GM10847 (cell line): ENCODE data around the gene AHRR.

Experiments
- POLR2A ChIP-seq: IDR thresholded peaks from 2 replicates; pipeline ENCODE4 v1.6.1; 2011; ENCODE audit not compliant: insufficient read length; ENCODE audit errors: extremely low read depth

AHRR gene

DNA sequence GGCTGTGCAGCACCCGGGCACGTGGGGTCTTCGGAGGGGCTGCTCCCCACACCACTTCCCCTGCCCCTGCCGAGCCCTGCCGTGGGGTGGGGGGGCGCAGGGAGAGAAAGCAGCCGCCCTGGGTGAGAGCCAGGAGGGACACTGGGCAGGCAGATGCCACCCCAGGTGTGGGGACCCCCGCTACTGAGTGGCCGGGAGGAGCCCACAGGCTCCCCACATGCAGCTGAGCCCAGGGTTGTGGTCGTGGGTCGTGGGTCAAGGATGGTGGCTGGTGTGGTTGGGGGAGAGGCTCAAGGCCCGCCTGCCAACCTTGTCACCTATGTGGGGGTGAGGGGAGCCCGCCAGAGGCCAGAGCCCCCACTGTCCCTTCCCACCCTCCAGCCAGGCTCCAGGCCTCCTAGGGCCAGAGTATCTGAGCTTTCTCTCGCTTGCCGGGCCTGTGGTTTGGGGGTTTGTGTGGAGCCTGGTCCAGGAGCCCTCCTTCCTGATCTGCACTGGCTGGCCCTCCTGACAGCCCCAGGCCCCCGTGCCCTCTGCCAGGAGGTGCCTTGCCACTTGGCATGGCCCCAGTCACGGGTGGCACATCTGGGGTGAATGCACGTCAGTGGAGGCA is 157.0 kb downstream of the AHRR start:
- TF ChIP-seq POLR2A: no peak

DNA sequence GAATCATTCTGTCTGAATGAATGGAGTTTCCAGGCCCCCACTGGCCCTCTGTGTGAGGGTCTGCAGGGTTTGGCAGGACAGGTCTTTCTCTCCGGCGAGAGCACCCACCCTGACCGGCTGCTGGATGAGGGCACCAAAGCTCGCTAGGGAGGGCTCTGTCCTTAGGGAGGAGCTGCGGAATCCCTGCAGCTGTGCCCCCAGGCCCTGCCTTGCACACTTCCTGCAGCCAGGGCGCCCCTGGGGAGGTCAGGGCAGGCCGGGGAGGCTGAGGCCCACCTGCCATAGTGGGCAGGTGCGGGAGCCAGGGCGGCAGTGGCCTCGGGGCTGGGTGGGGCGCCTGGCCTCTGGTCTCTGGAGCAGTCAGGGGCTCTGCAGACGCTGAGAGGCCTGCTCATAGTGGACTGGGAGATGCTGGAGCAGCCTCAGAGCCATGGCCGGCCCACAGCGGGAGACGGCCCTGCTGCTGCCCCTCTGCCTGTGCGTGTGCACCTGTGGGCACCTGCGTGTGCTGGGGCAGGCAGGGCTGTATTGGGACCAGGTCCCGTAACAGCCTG is 157.5 kb downstream of the AHRR start:
- no peak for TF ChIP-seq POLR2A

DNA sequence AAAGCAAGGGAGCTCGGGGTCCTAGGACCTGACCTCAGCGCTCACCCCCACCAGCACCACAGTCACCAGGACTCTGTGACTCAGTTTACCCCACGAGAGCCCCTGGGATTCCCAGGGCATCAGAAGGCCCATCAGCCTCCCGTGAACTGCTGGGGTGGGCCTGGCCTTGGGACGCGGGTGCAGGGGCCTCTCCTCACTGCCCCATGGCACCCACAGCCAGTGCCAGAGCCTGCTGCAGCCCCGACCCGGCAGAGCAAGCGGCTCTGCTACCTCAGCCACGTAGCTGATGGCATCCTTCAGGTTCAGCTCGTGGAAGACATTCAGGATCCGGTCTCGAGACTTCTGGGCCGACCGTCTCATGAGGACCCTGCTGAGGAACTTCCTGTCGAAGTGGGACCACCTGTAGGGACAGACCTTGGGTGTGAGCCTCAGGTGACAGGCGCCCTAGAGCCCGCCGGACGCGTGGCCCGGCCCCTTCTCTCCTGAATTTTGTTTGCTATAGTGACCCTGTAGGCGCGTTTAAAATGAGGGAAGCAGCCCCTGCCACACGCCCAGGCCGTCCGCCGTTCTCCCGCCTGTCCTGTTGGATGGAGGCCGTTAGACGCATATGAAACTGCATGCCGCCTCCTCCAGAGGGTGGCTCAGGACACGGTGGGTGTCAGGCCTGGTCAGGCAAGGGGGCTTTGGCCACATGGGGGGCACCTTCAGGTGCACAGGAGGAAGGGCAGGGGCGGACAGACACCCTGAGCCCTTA is 158.2 kb downstream of the AHRR start:
- no peak for TF ChIP-seq POLR2A

DNA sequence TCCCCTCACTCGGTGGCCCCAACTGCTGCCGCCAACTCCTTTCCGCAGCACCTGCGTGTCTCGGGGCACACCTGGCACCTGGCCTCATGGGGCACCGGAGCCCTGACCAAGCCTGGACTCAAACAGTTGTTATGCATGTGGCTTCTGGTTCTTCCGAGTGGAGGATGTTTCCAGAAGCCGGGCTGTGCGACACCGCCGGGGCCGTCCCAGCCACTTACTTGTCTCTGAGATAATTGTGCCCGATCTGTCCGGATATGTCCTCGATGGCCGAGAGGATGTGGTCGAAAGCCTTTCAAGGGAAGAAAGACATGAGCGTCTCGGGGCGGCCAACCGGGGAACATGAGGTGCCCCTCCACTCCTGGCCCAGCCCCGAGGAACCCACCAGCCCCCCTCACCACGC is 159.8 kb downstream of the AHRR start:
- no peak for TF ChIP-seq POLR2A

DNA sequence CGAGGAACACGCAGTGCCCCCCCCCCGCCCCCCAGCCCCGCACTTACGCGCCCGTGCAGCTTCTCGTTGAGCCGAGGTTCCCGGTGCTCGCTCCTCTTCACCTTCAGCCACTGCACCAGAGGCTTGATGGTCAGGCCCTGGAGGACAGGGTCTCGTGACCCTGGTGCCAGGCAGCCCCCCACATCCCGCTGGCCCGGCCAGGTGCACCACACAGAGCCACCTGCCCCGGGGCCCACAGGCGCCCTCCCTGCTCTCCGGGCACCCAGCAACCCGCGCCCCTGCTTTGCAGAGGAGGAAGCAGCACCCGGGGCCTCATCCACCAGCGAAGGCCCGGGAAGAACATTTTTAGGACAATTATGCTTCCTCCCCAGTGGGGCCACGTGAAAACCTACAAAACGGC is 160.5 kb downstream of the AHRR start:
- TF ChIP-seq POLR2A: no peak

DNA sequence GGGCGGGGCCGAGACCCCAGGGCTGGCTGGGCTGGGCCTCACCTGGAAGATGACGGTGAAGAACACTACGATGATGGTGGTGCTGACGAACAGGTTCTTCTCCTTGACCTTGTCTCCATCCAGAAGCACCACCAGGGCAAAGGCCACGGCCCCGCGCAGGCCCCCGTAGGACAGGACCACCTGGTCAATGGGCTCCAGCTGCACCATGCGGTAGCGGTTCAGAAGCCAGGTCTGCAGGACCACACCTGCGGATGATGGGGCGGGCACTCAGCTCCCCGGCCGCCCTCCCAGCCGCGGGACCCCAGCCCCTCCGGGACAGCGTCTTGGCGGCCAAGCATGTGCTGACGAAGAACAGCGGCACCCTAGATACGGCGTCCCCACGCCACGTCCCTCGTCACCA is 161.0 kb downstream of the AHRR start:
- no peak for TF ChIP-seq POLR2A

DNA sequence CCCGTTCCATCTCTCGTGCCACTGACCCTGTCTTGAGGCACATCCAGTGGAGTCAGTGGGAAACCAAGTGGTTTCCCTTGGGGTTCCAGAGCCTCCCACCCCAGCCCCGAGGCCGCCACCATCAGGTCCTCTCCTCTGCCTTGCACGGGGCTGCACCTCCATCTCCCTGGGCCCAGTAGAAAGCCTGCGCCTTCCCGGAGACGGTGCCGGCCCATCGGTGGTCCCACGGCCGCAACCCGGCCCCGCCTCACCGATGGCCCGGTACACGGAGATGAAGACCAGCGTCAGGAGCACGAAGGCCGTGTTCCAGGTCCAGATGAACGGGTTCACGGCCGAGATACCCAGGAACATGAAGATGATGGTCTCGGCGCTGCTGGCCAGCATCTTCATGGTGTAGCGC is 161.5 kb downstream of the AHRR start:
- no peak for TF ChIP-seq POLR2A

DNA sequence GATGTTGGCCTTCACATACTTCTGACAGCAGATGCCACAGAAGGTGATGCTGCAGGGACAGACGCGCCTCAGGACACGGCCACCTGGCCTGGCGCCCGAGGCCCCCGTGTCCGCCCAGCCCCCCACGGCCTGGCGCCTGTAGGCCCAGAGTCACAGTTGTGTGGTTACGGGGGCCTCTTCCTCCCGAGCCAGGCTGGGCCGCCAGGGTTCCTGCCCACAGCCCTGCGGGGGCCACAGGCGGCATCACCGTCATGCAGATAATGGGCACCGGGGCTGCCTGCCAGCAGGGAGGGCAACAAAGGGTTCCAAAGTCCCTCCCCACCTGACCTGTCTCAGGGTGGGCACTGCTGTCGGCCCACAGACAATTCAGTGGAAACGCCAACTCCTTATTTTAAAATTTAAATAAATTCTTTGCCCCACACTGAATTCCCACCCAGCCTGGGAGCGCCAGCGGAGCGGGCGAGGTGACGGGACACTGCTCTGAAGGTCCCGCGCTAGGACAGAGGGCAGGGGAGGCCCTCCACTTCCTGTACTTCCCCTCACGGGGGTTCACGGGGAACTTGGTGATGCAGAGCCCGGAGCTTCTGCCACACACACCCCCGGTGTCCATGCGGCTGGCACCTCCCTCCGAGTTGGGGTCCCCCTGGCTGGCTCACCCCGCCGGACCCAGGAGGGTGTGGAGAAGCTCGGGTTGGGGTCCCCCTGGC is 162.1 kb downstream of the AHRR start:
- no peak for TF ChIP-seq POLR2A

DNA sequence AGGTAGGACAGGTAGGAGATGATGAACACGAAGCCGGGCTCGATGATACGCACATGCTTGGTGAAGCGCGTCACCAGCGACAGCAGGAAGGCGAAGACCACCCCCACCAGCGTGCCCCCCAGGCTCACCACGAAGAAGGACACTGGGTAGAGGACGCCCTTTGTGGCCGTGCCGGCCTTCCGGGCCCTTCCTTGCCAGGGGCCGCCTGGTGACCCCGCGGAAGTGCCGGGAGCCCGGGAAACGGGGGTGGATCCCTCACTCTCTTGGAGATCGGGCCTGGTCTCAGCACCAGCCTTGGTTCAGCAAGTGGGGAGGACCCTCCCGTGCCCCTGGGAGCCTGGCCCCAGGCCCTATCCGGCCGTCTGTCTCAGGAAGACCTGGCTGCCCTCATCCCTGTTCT is 163.0 kb downstream of the AHRR start:
- TF ChIP-seq POLR2A: no peak

DNA sequence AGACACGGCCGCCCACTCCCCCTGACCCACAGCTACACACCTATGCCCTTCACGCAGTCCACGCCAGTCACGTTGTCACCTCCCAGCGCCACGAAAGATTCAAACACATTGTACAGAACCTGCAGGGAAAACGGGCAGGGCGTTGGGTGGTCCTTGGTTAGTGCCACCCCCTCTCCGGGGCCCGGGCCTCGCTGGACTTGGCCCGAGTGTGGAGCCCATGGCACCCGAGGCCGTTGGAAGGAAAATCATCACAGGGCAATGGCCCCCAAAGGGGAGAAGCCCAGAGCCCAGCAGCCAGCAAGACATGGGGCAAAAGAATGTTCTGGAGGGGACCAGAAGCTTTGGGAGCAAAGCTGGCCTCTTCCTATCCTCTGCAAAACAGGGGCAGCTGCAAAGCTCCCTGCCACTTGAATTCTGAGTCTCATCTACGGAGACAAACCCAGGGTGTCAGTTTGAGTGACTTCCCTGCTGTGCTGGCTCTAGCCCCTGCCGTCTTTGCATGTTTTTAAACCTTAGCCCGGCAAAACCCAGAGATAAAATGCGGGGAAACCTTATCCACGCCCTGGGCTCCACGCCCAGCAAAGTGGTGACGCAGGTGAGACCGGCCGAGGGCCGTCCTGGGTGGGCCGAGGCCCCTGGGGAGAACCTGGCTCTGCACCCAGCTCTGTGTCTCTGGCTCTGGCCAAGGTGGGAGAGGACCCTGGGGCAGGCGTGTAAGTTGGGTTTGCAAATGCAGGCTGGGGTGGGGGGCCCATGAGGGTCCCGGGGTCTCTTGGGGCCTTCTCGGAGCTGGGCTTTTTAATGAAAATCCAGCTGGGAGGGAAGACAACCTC is 163.8 kb downstream of the AHRR start:
- no peak for TF ChIP-seq POLR2A

DNA sequence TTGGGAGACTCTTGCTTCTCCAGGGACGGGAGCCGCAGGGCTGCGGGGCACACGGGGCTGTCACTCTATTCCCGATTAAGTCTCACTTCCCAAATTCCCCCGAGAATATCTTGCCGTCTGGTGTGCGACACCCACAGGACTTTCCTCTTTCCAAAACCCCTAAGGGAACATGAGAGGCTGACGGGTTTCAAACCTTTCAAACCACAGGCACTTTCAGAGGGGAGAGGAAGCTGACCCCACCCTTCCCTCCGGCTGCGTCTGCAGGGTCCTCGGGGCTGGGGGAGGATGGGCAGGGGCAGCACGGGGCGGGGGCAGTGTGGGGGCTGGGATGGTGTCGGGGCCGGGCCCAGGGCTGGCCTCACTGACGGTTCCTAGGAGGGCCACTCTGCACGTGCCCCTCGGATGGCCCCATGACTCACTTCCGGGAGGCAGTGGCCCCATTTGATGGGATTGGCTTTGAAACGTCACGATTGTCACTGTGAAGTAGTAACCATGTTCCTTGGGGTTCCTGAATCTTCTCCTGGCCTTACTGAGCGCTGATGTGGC is 164.5 kb downstream of the AHRR start:
- no peak for TF ChIP-seq POLR2A
